SK-N-SH treated with all-trans-retinoic acid at 6 μM for 48 hours (cell line): ENCODE data around the gene ZNF716.

Experiments used
- ARNTL ChIP-seq: fragments of 450-650 bp; formaldehyde crosslinking; IDR thresholded peaks from 2 replicates; pipeline ENCODE4 v1.5.0; 2020; ENCODE audit warnings: low read depth, mild to moderate bottlenecking, moderate library complexity, borderline replicate concordance
- ESRRG ChIP-seq: fragments of 250-450 bp; sonication (Bioruptor Pico); IDR thresholded peaks from 2 replicates; pipeline ENCODE4 v1.6.1; 2021; ENCODE audit warnings: mild to moderate bottlenecking
- SNAI2 ChIP-seq: fragments of 250-450 bp; sonication (Bioruptor Pico); IDR thresholded peaks from 2 replicates; pipeline ENCODE4 v1.5.0; 2020; ENCODE audit warnings: mild to moderate bottlenecking, moderate library complexity
- TOX ChIP-seq: fragments of 250-450 bp; sonication (Bioruptor Pico); IDR thresholded peaks from 2 replicates; pipeline ENCODE4 v1.8.0; 2021; ENCODE audit warnings: mild to moderate bottlenecking, moderate library complexity, borderline replicate concordance
- ZFP3 ChIP-seq: fragments of 250-450 bp; sonication (Bioruptor Pico); IDR thresholded peaks from 2 replicates; pipeline ENCODE4 v1.5.0; 2020; ENCODE audit warnings: mild to moderate bottlenecking, moderate library complexity
- TF ChIP-seq, protein P1 (sequence below): fragments of 250-450 bp; sonication (Bioruptor Pico); IDR thresholded peaks from 2 replicates; pipeline ENCODE4 v1.8.0; 2020; ENCODE audit warnings: mild to moderate bottlenecking, moderate library complexity, borderline replicate concordance
- TF ChIP-seq, protein P2 (sequence below): fragments of 250-450 bp; sonication (Bioruptor Pico); IDR thresholded peaks from 2 replicates; pipeline ENCODE4 v1.5.0; 2020; ENCODE audit warnings: mild to moderate bottlenecking, moderate library complexity

DNA sequence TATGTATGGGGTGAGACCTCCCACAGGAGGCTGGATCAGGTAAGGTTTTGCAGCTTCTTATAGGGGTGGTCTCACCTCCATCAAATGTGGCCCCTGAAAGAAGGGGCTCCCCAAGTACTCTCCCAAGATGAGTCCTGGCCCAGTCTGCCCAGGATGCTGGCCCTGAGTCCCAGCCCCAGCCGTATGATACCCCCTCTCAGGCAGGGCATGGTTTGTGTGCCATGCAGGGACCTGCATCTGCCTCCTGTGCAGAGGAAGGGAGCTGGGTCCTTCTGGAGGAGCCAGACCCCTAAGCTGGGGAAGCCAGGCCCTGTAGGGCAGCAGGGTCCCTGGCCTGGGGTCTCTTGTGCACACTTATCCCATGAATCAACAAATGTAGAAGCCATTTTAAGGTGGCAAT lies 35.1 kb upstream of the ZNF716 start:
- TF ChIP-seq, protein P1, sequence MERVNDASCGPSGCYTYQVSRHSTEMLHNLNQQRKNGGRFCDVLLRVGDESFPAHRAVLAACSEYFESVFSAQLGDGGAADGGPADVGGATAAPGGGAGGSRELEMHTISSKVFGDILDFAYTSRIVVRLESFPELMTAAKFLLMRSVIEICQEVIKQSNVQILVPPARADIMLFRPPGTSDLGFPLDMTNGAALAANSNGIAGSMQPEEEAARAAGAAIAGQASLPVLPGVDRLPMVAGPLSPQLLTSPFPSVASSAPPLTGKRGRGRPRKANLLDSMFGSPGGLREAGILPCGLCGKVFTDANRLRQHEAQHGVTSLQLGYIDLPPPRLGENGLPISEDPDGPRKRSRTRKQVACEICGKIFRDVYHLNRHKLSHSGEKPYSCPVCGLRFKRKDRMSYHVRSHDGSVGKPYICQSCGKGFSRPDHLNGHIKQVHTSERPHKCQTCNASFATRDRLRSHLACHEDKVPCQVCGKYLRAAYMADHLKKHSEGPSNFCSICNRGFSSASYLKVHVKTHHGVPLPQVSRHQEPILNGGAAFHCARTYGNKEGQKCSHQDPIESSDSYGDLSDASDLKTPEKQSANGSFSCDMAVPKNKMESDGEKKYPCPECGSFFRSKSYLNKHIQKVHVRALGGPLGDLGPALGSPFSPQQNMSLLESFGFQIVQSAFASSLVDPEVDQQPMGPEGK = no peak
- TF ChIP-seq, protein P2, sequence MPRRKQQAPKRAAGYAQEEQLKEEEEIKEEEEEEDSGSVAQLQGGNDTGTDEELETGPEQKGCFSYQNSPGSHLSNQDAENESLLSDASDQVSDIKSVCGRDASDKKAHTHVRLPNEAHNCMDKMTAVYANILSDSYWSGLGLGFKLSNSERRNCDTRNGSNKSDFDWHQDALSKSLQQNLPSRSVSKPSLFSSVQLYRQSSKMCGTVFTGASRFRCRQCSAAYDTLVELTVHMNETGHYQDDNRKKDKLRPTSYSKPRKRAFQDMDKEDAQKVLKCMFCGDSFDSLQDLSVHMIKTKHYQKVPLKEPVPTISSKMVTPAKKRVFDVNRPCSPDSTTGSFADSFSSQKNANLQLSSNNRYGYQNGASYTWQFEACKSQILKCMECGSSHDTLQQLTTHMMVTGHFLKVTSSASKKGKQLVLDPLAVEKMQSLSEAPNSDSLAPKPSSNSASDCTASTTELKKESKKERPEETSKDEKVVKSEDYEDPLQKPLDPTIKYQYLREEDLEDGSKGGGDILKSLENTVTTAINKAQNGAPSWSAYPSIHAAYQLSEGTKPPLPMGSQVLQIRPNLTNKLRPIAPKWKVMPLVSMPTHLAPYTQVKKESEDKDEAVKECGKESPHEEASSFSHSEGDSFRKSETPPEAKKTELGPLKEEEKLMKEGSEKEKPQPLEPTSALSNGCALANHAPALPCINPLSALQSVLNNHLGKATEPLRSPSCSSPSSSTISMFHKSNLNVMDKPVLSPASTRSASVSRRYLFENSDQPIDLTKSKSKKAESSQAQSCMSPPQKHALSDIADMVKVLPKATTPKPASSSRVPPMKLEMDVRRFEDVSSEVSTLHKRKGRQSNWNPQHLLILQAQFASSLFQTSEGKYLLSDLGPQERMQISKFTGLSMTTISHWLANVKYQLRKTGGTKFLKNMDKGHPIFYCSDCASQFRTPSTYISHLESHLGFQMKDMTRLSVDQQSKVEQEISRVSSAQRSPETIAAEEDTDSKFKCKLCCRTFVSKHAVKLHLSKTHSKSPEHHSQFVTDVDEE (CRISPR knock-in tag) = no peak
- no peak for TF ChIP-seq TOX (CRISPR knock-in tag)
- no peak for TF ChIP-seq ZFP3
- TF ChIP-seq ESRRG = no peak
- no peak for TF ChIP-seq SNAI2
- no peak for TF ChIP-seq ARNTL (CRISPR knock-in tag)
